Chondrocyte (in vitro differentiated cells): ENCODE measurements around the gene LPIN1. TPM values are rescaled to one million over a fixed set of nuclear protein-coding genes. Genes with fewer than 3 reads are reported as not detected.
"Not testable (repeated sequence)": the region's sequence is repeated elsewhere in the genome, so short reads cannot be mapped to it uniquely, and the experiment has no call there.

Source experiments
- DNase-seq: peaks from one replicate; pipeline ENCODE4 v3.0.0; 2021; ENCODE audit warnings: mixed read lengths, low spot score
- H3K27ac Mint-ChIP-seq: one replicate; pipeline ENCODE4 v1.8.0; 2021; ENCODE audit warnings: mild to moderate bottlenecking, moderate library complexity, mixed read lengths; ENCODE audit not compliant: unreplicated experiment
- H3K27me3 Mint-ChIP-seq: 2 replicates; pipeline ENCODE4 v1.8.0; 2021; ENCODE audit warnings: low read depth, mixed read lengths
- H3K36me3 Mint-ChIP-seq: 2 replicates; pipeline ENCODE4 v1.8.0; 2021; ENCODE audit warnings: low read depth, mixed read lengths
- H3K4me1 Mint-ChIP-seq: 2 replicates; pipeline ENCODE4 v1.8.0; 2021; ENCODE audit warnings: low read depth, mild to moderate bottlenecking, mixed read lengths
- H3K4me3 Mint-ChIP-seq: one replicate; pipeline ENCODE4 v1.8.0; 2021; ENCODE audit warnings: mild to moderate bottlenecking, moderate library complexity, mixed read lengths; ENCODE audit not compliant: unreplicated experiment
- H3K9me3 Mint-ChIP-seq: 2 replicates; pipeline ENCODE4 v1.8.0; 2021; ENCODE audit warnings: low read depth, mixed read lengths
- CTCF ChIP-seq: fragments of 200-600 bp; sonication (generic); IDR thresholded peaks from 2 replicates; pipeline ENCODE4 v1.5.0; 2021; ENCODE audit warnings: antibody characterized with exemption, mild to moderate bottlenecking, moderate library complexity
- total RNA-seq: library from RNA; stranded (reverse); gene quantifications from 3 replicates; pipeline ENCODE4 v1.2.1, GENCODE V29; 2021

LPIN1 gene
- total RNA-seq, 1 donor from 2014 or later, result 17.5 TPM

GRCh38 chr2:11821705-11822104 lies 75.3 kb downstream of the LPIN1 start:
- H3K9me3 Mint-ChIP-seq, result no peaks in the 10 kb centered on the region
- H3K4me3 Mint-ChIP-seq, result no peak overlapping the region
- no peaks in the 10 kb centered on the region for H3K27me3 Mint-ChIP-seq
- H3K27ac Mint-ChIP-seq, result no peak overlapping the region
- DNase-seq, result no peak
- peaks cover 5% of the 10 kb centered on the region for H3K4me1 Mint-ChIP-seq
- TF ChIP-seq CTCF, result no peak
- H3K36me3 Mint-ChIP-seq, result peaks cover 40% of the 10 kb centered on the region

- H3K36me3 Mint-ChIP-seq, result peaks cover 36% of the 10 kb centered on the region
Measured at GRCh38 chr2:11822359-11822745, 75.9 kb downstream of the LPIN1 start.

GRCh38 chr2:11822746-11823451 lies 76.5 kb downstream of the LPIN1 start:
- DNase-seq, result no peak
- Mint-ChIP-seq H3K9me3 (no peaks in the 10 kb centered on the region), H3K36me3 (peaks cover 33% of the 10 kb centered on the region), H3K27ac (no peak overlapping the region), H3K4me1 (peaks cover 5% of the 10 kb centered on the region), H3K27me3 (no peaks in the 10 kb centered on the region), H3K4me3 (no peak overlapping the region)
- TF ChIP-seq CTCF, result no peak

More at GRCh38 chr2:11822359-11822745, 75.9 kb downstream of the LPIN1 start:
- not testable (repeated sequence) for H3K27ac Mint-ChIP-seq, H3K4me1 Mint-ChIP-seq, H3K9me3 Mint-ChIP-seq, H3K4me3 Mint-ChIP-seq, H3K27me3 Mint-ChIP-seq, DNase-seq

GRCh38 chr2:11824901-11825828 lies 78.7 kb downstream of the LPIN1 start:
- Mint-ChIP-seq H3K9me3 (no peaks in the 10 kb centered on the region), H3K27ac (no peak overlapping the region), H3K4me3 (no peak overlapping the region), H3K36me3 (peaks cover 24% of the 10 kb centered on the region), H3K27me3 (no peaks in the 10 kb centered on the region), H3K4me1 (peaks cover 16% of the 10 kb centered on the region)
- no peak for TF ChIP-seq CTCF
- no peak for DNase-seq

- TF ChIP-seq CTCF, result no peak
Measured at GRCh38 chr2:11827547-11827946, 81.1 kb downstream of the LPIN1 start.

More at GRCh38 chr2:11827547-11827946, 81.1 kb downstream of the LPIN1 start:
- H3K36me3 Mint-ChIP-seq, result peaks cover 22% of the 10 kb centered on the region
- no peaks in the 10 kb centered on the region for H3K9me3 Mint-ChIP-seq
- no peak overlapping the region for H3K4me3 Mint-ChIP-seq
- DNase-seq, result no peak
- peaks cover 22% of the 10 kb centered on the region for H3K4me1 Mint-ChIP-seq
- no peak overlapping the region for H3K27ac Mint-ChIP-seq
- no peaks in the 10 kb centered on the region for H3K27me3 Mint-ChIP-seq
